Activated CD4-positive, alpha-beta T cell treated with anti-CD3 and anti-CD28 coated beads for 36 hours (primary cell): ENCODE data around the gene SAMD3. TPM values are rescaled to one million over a fixed set of nuclear protein-coding genes. Genes with fewer than 3 reads are reported as not detected.
"Not testable (repeated sequence)": the region's sequence is repeated elsewhere in the genome, so short reads cannot be mapped to it uniquely, and the experiment has no call there.

Experiments used
- ATAC-seq: fragments of 200-7000 bp; cut with Tn5 transposase; one replicate; pipeline ENCODE4 v1.10.0; 2021; ENCODE audit warnings: mild to moderate bottlenecking, moderate library complexity
- CTCF ChIA-PET: fragments of 350-600 bp; sonication (Branson Sonifier 250); formaldehyde crosslinking; loops from one replicate; lab custom pipeline; 2021; ENCODE audit warnings: antibody characterized with exemption; lab: Charles Lee
- POLR2A ChIA-PET: fragments of 350-600 bp; sonication (Branson Sonifier 250); formaldehyde crosslinking; loops from one replicate; lab custom pipeline; 2021; ENCODE audit warnings: antibody characterized with exemption, inconsistent platforms; lab: Charles Lee
- DNase-seq: peaks from one replicate; pipeline ENCODE4 v3.0.0-alpha.2; 2020
- H3K27ac Mint-ChIP-seq: one replicate; pipeline ENCODE4 v1.8.0; 2021; ENCODE audit warnings: mixed read lengths
- H3K27me3 Mint-ChIP-seq: one replicate; pipeline ENCODE4 v1.8.0; 2021; ENCODE audit warnings: mixed read lengths
- H3K36me3 Mint-ChIP-seq: one replicate; pipeline ENCODE4 v1.8.0; 2021; ENCODE audit warnings: low read depth, mixed read lengths
- H3K4me1 Mint-ChIP-seq: one replicate; pipeline ENCODE4 v1.8.0; 2021; ENCODE audit warnings: mixed read lengths
- H3K4me3 Mint-ChIP-seq: one replicate; pipeline ENCODE4 v1.8.0; 2021; ENCODE audit warnings: mild to moderate bottlenecking, moderate library complexity, mixed read lengths
- H3K9me3 Mint-ChIP-seq: one replicate; pipeline ENCODE4 v1.8.0; 2021; ENCODE audit warnings: low read depth, mixed read lengths
- intact Hi-C, 2 experiments: fragments of 100-400 bp; cut with DNase I in 1 of 2; cut with micrococcal nuclease in 1 of 2; formaldehyde crosslinking; loops; one replicate each; pipeline versions ENCODE4 v1.14.2 to v1.15.1; 2022 to 2024; cut with DNase I, micrococcal nuclease
- total RNA-seq, 2 experiments: library from RNA; stranded (reverse); gene quantifications; one replicate each; pipeline ENCODE4 v1.2.3, GENCODE V29; 2021

SAMD3 gene
- total RNA-seq, 2 experiments from 2014 or later = 1.8 to 2.4 TPM

- Mint-ChIP-seq H3K4me3 (no peak overlapping the region), H3K27ac (no peak overlapping the region), H3K9me3 (no peaks in the 10 kb centered on the region), H3K36me3 (no peaks in the 10 kb centered on the region), H3K27me3 (no peaks in the 10 kb centered on the region), H3K4me1 (no peaks in the 10 kb centered on the region)
- CTCF ChIA-PET = interaction anchor here (0.9 to 1.7 kb wide), 2 partner anchors 18 to 205 kb away, joined by 3 read pairs; no protein-coding TSS in a partner anchor
- DNase-seq (no peak), ATAC-seq (no peak)
- intact Hi-C loops = no loop called here
- POLR2A ChIA-PET = no interaction called here
Observed at GRCh38 chr6:130244728-130245127, 22.0 kb upstream of the SAMD3 start.

- no peak for ATAC-seq
- H3K27me3 Mint-ChIP-seq = no peaks in the 10 kb centered on the region
- no peaks in the 10 kb centered on the region for H3K4me1 Mint-ChIP-seq
- intact Hi-C loops = no loop called here
- H3K4me3 Mint-ChIP-seq = no peak overlapping the region
- ChIA-PET POLR2A (no interaction called here), CTCF (interaction anchor here (1.6 kb wide), 1 partner anchor 9 kb away, joined by 4 read pairs; no protein-coding TSS in a partner anchor)
- H3K36me3 Mint-ChIP-seq = no peaks in the 10 kb centered on the region
- no peaks in the 10 kb centered on the region for H3K9me3 Mint-ChIP-seq
- DNase-seq = no peak
- H3K27ac Mint-ChIP-seq = no peak overlapping the region
Observed at GRCh38 chr6:130240232-130240631, 17.5 kb upstream of the SAMD3 start.

- Mint-ChIP-seq H3K36me3 (no peaks in the 10 kb centered on the region), H3K4me3 (no peak overlapping the region), H3K27me3 (no peaks in the 10 kb centered on the region), H3K27ac (no peak overlapping the region), H3K4me1 (no peaks in the 10 kb centered on the region), H3K9me3 (no peaks in the 10 kb centered on the region)
- POLR2A ChIA-PET = no interaction called here
- no peak for DNase-seq
- intact Hi-C loops = no loop called here
- no peak for ATAC-seq
- CTCF ChIA-PET = interaction anchor here (1.6 kb wide), 1 partner anchor 9 kb away, joined by 4 read pairs; no protein-coding TSS in a partner anchor
Observed at GRCh38 chr6:130239755-130240154, 17.0 kb upstream of the SAMD3 start.

DNA sequence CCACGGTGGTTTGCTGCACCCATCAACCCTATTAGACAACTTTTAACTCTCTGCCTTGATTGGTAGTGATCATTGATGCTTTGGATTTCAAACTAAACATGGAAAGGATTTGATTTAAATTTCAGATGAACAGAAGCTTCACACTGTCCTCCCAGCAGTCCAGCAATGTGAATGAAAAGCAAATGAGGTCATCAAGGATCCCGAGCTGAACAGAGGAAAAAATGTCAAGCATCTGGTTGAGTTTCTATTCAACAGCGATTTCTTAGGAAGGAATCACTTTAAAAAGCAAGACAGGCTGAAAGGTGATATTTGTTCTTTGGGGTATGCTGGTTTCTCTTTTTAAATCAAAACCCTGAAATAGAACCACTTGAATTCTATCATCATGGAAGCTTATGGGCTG is 10.6 kb upstream of the SAMD3 start:
- no peaks in the 10 kb centered on the region for H3K9me3 Mint-ChIP-seq
- POLR2A ChIA-PET = no interaction called here
- ATAC-seq (no peak), DNase-seq (no peak)
- H3K4me1 Mint-ChIP-seq = no peaks in the 10 kb centered on the region
- no peak overlapping the region for H3K4me3 Mint-ChIP-seq
- CTCF ChIA-PET = no interaction called here
- intact Hi-C loops = no loop called here
- H3K27ac Mint-ChIP-seq = no peak overlapping the region
- H3K27me3 Mint-ChIP-seq = no peaks in the 10 kb centered on the region
- no peaks in the 10 kb centered on the region for H3K36me3 Mint-ChIP-seq

DNA sequence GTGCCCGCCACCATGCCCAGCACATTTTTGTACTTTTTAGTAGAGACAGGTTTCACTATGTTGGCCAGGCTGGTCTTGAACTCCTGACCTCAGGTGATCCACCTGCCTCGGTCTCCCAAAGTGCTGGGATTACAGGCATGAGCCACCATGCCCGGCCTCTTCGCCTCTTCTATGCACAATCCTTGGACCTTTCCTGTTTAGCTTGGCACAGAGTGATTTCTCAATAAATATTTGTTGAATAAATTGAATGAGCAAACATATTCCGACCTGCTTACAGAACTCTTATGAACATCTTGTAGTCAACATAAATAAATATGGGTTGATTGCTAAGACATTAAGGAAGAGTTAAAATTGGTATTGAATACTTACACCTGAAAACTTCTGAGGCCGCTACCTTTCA is 7.8 kb upstream of the SAMD3 start:
- POLR2A ChIA-PET, ATAC-seq, intact Hi-C loops, H3K9me3 Mint-ChIP-seq, H3K4me3 Mint-ChIP-seq, H3K4me1 Mint-ChIP-seq, CTCF ChIA-PET, H3K27ac Mint-ChIP-seq, H3K27me3 Mint-ChIP-seq, H3K36me3 Mint-ChIP-seq, DNase-seq: not testable (repeated sequence)

DNA sequence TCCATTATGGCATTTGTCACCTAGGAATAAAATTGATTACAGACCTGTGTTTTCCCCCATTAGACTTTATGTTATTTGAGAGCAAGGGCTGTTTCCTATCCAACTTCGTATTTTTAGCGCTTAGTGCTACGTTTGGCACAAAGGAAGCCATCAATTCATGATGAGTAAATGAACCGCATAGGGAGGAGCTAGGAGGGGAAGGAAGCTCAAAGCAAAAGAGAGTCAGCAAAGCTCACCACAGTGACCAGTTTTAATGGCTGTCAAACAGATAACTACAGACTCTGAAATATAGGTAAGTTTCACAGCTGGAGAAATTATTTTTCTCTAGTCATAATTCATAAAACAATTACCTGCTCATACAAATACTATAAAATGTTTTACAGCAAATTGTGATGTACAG is 6.9 kb upstream of the SAMD3 start:
- Mint-ChIP-seq H3K4me1 (no peaks in the 10 kb centered on the region), H3K27me3 (no peaks in the 10 kb centered on the region), H3K4me3 (no peak overlapping the region), H3K27ac (no peak overlapping the region), H3K36me3 (no peaks in the 10 kb centered on the region), H3K9me3 (peaks cover 5% of the 10 kb centered on the region)
- ATAC-seq (peak; percentile 73), DNase-seq (no peak)
- CTCF ChIA-PET = interaction anchor here (0.7 kb wide), 1 partner anchor 482 kb away, joined by 3 read pairs; no protein-coding TSS in a partner anchor
- POLR2A ChIA-PET = no interaction called here
- intact Hi-C loops = no loop called here

DNA sequence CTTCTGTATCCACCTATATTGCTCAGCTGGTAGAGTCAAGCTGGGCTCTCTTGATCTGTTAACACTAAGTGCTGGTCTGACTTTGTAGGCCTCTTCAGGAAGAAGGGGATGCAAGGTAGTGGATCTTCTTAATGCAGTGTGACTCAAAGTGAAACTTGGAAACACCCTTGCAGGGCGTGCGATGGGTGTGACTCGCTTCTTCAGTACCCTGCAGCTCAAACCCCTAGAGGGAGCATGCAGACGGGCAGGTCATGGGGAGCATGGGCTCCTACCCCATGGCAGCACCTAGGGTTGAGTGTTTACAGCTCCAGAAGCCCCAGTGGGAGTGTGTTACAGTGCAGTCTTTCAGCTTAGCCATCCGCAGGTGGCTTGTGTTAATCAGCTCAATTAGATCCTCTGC is 757 bp upstream of the SAMD3 start:
- peak; percentile 98 for ATAC-seq
- POLR2A ChIA-PET = no interaction called here
- H3K4me1 Mint-ChIP-seq = peaks cover 34% of the 10 kb centered on the region

DNA sequence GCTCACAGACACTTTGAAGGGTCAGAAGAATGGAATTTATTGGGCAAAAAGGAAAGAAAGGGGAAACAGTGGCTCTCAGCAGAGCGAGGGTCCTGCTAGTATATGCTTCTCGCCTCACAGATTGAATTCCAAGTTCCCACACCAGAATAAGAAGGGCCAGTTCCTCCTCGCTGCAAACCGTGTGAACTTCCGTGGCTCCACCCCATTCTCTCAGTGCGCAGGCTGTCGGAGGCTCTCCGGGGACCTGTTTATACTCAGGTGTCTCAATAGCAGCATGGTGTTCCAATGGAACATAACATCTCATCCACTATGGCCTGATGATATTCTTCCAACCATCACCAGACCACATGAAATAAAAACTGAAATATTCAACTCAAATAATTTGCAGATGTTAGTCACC is 4.6 kb downstream of the SAMD3 start:
- Mint-ChIP-seq H3K4me3 (no peak overlapping the region), H3K4me1 (peaks cover 63% of the 10 kb centered on the region), H3K27me3 (no peaks in the 10 kb centered on the region), H3K27ac (no peak overlapping the region), H3K9me3 (peaks cover 2% of the 10 kb centered on the region), H3K36me3 (peaks cover 2% of the 10 kb centered on the region)
- intact Hi-C loops = loop anchor here in 1 of 2 experiments (5.0 kb wide), 1 partner anchor 86 kb away; no protein-coding TSS in a partner anchor
- ChIA-PET CTCF (no interaction called here), POLR2A (no interaction called here)
- ATAC-seq = no peak
- DNase-seq = no peak

More for the DNA sequence above, 757 bp upstream of the SAMD3 start:
- Mint-ChIP-seq H3K4me3 (no peak overlapping the region), H3K27me3 (no peaks in the 10 kb centered on the region), H3K27ac (no peak overlapping the region), H3K9me3 (peaks cover 5% of the 10 kb centered on the region), H3K36me3 (peaks cover 2% of the 10 kb centered on the region)
- CTCF ChIA-PET = interaction anchor here (0.5 to 1.3 kb wide), 11 partner anchors 10 to 1311 kb away, joined by 3 to 5 read pairs (median 3); no protein-coding TSS in a partner anchor
- intact Hi-C loops = loop anchor here in 1 of 2 experiments (2.0 kb wide), 2 partner anchors 37 to 85 kb away; no protein-coding TSS in a partner anchor
- DNase-seq = peak; percentile 82

DNA sequence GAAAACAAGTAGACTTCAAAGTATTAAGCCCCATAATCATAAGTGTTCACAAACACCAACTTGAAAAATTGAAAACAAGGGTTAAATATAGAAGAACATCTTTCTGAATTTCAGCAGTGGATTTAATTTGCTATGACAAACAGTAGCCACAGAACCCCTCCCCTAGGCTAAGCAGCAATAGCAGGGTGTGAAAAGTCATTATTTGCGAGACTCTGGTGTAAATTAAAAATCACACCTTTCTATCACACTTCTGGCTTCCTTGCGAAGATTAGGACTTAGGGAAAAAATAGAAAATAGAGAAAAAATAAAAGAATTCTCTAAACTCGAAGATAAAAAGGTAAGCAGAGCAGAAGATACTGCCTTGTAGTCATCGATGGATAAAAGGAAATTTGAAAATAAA is 6.1 kb downstream of the SAMD3 start:
- Mint-ChIP-seq H3K9me3 (peaks cover 2% of the 10 kb centered on the region), H3K4me3 (no peak overlapping the region), H3K27ac (no peak overlapping the region), H3K36me3 (peaks cover 2% of the 10 kb centered on the region), H3K27me3 (no peaks in the 10 kb centered on the region), H3K4me1 (peaks cover 64% of the 10 kb centered on the region)
- ChIA-PET POLR2A (no interaction called here), CTCF (interaction anchor here (1.0 kb wide), 1 partner anchor 113 kb away, joined by 3 read pairs; no protein-coding TSS in a partner anchor)
- ATAC-seq (no peak), DNase-seq (no peak)
- intact Hi-C loops = loop anchor here in 1 of 2 experiments (5.0 kb wide), 1 partner anchor 84 kb away; no protein-coding TSS in a partner anchor

DNA sequence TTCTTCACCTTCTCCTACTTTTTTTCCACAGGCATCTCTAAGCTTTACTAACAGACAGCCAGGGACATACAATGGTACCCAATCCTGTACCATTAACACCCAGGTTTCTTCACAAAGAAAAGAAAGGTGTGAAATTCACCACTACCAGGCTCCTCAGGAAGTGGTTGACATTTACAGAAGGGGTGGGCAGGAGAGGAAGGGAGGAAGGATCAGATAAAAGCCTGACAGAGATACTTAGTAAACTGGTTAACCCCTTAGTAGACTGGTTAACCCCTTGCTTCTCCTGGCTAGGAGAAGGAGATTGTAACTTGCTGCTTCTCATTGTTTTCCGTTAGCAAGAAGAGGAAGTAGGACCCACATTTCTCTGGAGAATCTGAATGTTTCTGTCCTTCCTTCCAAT is 7.2 kb downstream of the SAMD3 start:
- intact Hi-C loops = loop anchor here in 1 of 2 experiments (5.0 kb wide), 1 partner anchor 83 kb away; no protein-coding TSS in a partner anchor
- CTCF ChIA-PET = interaction anchor here (1.2 kb wide), 1 partner anchor 44 kb away, joined by 3 read pairs; no protein-coding TSS in a partner anchor
- POLR2A ChIA-PET = interaction anchor here (0.6 kb wide), 1 partner anchor 11 kb away, joined by 3 read pairs; no protein-coding TSS in a partner anchor
- H3K4me3 Mint-ChIP-seq = peak overlapping the region; percentile 51
- H3K36me3 Mint-ChIP-seq = peaks cover 2% of the 10 kb centered on the region
- DNase-seq (peak; percentile 28), ATAC-seq (peak; percentile 77)
- peaks cover 62% of the 10 kb centered on the region for H3K4me1 Mint-ChIP-seq
- H3K27me3 Mint-ChIP-seq = no peaks in the 10 kb centered on the region
- peak overlapping the region; percentile 53 for H3K27ac Mint-ChIP-seq
- H3K9me3 Mint-ChIP-seq = peaks cover 2% of the 10 kb centered on the region

DNA sequence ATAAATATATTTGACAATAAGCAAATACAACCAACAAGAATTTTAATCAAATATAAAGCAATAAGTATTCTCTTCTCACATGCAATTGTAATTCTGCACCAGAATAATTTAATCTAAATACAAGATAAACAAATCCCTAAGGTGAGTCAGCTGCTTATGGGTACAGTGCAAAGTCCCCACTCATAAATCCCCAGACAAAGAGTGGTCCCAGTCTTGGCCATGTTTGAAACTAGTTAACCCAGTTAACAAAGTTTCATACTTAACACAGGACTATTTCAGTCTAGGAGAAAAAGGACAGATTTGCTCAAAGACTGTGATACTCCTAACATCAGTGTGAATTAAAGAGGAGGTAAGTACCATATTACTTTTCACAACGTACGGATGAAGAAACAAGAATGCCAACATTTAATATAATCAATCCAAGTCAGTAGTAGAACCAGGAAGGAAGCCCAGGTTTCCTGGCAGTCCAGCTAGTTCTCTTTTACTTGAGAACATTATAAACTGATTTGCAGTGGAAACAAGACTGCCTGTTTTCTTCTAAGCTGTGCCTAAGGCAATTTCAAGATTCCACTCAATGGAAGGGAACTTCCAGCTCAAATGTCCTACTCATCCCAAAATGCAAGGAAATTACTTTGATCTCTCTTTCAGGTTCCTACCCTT is 10.4 kb downstream of the SAMD3 start:
- Mint-ChIP-seq H3K27ac (peak overlapping the region; percentile 39), H3K27me3 (no peaks in the 10 kb centered on the region), H3K4me1 (peaks cover 50% of the 10 kb centered on the region), H3K9me3 (no peaks in the 10 kb centered on the region), H3K36me3 (peaks cover 17% of the 10 kb centered on the region), H3K4me3 (peak overlapping the region; percentile 39)
- CTCF ChIA-PET = interaction anchor here (0.7 to 0.9 kb wide), 4 partner anchors 9 to 13 kb away, joined by 3 to 4 read pairs (median 3); partner anchors contain the start of gene SAMD3
- DNase-seq (no peak), ATAC-seq (no peak)
- POLR2A ChIA-PET = no interaction called here
- intact Hi-C loops = no loop called here
